ENCODE measurements around the gene CEP295NL. TPM values are rescaled to one million over a fixed set of nuclear protein-coding genes. Genes with fewer than 3 reads are reported as not detected.
A peak's percentile ranks its signal among the peaks of the same experiment; 100 is the strongest.

Gene CEP295NL
- total and polyA plus RNA-seq, 2 of the 13 experiments (the other 11 are each of a cell fraction or from before 2014, with no cell fraction given), result not detected

GRCh38 chr17:78933025-78933958 is 30.3 kb upstream of the CEP295NL start (continued):
- TF ChIP-seq SP1 (IDR thresholded peaks at IDR 0.05), result no peak
- TF ChIP-seq SP1 (CRISPR knock-in tag; IDR thresholded peaks at IDR 0.05), result no peak
- TF ChIP-seq ETS1 (CRISPR knock-in tag; IDR thresholded peaks at IDR 0.05), result no peak
- TF ChIP-seq ZNF619 (CRISPR knock-in tag; IDR thresholded peaks at IDR 0.05), result 0 out of 2 replicates have a peak, but pooled peaks have one; percentile 65
- TF ChIP-seq THAP8 (CRISPR knock-in tag; IDR thresholded peaks at IDR 0.05; ENCODE audit: borderline replicate concordance), result no peak
- no peak for TF ChIP-seq GPBP1L1 (CRISPR knock-in tag; IDR thresholded peaks at IDR 0.05)
- TF ChIP-seq CBX1 (IDR thresholded peaks at IDR 0.05; ENCODE audit: low read depth), result peak; percentile 60
- no peak for TF ChIP-seq GLMP (CRISPR knock-in tag; IDR thresholded peaks at IDR 0.05; ENCODE audit: borderline replicate concordance)
- TF ChIP-seq ZBTB25 (CRISPR knock-in tag; IDR thresholded peaks at IDR 0.05), result no peak
- TF ChIP-seq ZBTB38 (CRISPR knock-in tag; IDR thresholded peaks at IDR 0.05), result no peak
- no peak for TF ChIP-seq ZNF639 (CRISPR knock-in tag; conservative IDR thresholded peaks at IDR 0.05)
- no peak for TF ChIP-seq AHR (CRISPR knock-in tag; IDR thresholded peaks at IDR 0.05)
- TF ChIP-seq IKZF5 (CRISPR knock-in tag; IDR thresholded peaks at IDR 0.05), result peak; percentile 68
- no peak for TF ChIP-seq ZBTB3 (CRISPR knock-in tag; IDR thresholded peaks at IDR 0.05; ENCODE audit: borderline replicate concordance, low read depth)
- TF ChIP-seq ZNF784 (CRISPR knock-in tag; IDR thresholded peaks at IDR 0.05; ENCODE audit: borderline replicate concordance), result no peak
- TF ChIP-seq ZNF34 (CRISPR knock-in tag; IDR thresholded peaks at IDR 0.05; ENCODE audit: borderline replicate concordance), result no peak
- no peak for TF ChIP-seq CREBL2 (CRISPR knock-in tag; IDR thresholded peaks at IDR 0.05; ENCODE audit: borderline replicate concordance)
- TF ChIP-seq MIXL1 (CRISPR knock-in tag; IDR thresholded peaks at IDR 0.05), result no peak

Measured in HepG2 (cell line).